NCI-H345 treated with DMSO at 0.1 percent for 48 hours (cell line): ENCODE measurements around the gene MSL2.
"Not testable (repeated sequence)": the region's sequence is repeated elsewhere in the genome, so short reads cannot be mapped to it uniquely, and the experiment has no call there.

Experiments used
- DNase-seq: peaks from one replicate; lab custom pipeline; 2025; ENCODE audit not compliant: unreplicated experiment; lab: John Stamatoyannopoulos, UW

The MSL2 gene

DNA sequence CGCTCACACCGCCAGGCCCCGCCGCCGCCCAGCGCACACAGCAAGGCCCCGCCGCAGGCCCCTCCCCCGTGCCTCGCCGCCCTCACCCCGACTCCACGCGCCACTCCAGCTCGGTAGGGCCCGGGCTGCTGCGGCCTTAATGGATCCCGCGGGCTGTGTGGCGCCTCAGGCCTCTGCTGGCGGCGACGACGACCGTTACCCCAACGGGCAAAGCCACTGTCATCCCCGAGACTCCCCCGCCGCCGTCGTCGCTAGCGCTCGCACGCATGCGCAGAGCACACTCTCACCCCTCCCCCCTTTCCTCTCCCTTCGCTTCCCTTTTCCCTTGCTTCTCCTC, at the start of gene MSL2:
Gene MSL2 (minus strand): TSS at position 272 of the 337 bp plus-strand sequence. CDS start 1,222 bp downstream, outside the sequence.
- no peak for DNase-seq

- DNase-seq = no peak
These were observed 49.6 kb upstream of the MSL2 start for GRCh38 chr3:136245691-136246090.

- DNase-seq = no peak
These were observed 43.0 kb upstream of the MSL2 start for GRCh38 chr3:136239094-136239493.

GRCh38 chr3:136237961-136238649, 42.0 kb upstream of the MSL2 start:
- DNase-seq = no peak

DNA sequence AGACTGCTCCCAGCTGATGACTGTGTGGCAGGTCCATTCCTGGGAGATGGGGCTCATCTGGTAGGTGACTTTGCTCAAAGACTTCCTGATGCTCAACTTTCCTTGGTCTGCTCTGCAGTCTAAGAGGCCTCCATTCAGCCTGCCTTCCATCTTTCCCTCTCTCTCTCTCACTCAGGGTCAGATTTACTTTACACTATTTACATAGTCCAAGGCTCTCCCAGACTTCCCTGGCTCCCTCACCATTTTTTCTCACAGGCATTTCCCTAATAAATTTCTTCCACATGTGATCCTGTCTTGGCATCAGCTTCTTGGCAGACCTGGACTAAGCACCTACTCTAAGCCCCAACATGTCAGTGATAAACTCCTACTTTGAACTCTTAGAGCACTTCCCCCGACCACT, 41.0 kb upstream of the MSL2 start:
- DNase-seq = no peak

GRCh38 chr3:136236109-136236508, 40.0 kb upstream of the MSL2 start:
- DNase-seq = no peak

GRCh38 chr3:136235545-136235944, 39.4 kb upstream of the MSL2 start:
- no peak for DNase-seq

DNA sequence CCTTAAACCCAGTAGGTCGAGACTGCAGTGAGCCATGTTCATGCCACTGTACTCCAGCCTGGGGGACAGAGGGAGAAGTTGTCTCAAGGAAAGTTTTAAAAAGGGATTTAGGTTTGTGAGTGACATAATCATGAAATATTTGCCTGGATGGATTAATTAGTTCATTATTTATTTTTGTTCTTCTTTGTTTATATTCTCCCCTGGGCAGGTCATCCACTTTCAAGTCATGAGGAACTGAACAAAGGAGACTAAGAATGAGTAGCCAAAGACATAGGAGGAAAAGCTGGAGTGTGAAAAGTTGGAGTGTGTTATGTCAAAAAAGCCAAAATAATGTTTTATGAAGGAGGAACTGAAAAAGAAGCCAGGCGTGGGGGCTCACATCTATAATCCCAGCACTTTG, 36.3 kb upstream of the MSL2 start:
- DNase-seq = no peak

- not testable (repeated sequence) for DNase-seq
These were observed 26.6 kb upstream of the MSL2 start for GRCh38 chr3:136222746-136223145.

DNA sequence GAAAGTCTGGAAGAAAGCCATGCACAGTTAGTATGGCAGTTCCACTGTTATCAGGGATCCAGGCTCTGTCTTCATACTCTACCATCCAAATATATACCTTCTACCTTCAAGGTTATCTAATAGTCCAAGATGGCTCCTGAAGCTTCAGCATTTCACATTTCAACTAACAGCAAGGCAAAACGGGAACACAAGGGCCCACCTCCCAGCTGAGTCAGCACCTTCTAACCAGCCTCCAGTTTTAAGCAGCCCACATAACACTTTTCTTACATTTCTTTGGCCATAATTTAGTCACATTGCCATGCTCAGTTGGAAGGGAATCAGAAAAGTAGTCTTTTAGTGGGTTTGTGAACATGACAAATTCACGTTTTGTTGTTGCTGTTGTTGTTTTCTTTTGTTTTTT, 15.4 kb upstream of the MSL2 start:
- DNase-seq = no peak

GRCh38 chr3:136209921-136210320, 13.8 kb upstream of the MSL2 start:
- no peak for DNase-seq

- no peak for DNase-seq
These were observed 11.5 kb upstream of the MSL2 start for GRCh38 chr3:136207489-136208115.

DNA sequence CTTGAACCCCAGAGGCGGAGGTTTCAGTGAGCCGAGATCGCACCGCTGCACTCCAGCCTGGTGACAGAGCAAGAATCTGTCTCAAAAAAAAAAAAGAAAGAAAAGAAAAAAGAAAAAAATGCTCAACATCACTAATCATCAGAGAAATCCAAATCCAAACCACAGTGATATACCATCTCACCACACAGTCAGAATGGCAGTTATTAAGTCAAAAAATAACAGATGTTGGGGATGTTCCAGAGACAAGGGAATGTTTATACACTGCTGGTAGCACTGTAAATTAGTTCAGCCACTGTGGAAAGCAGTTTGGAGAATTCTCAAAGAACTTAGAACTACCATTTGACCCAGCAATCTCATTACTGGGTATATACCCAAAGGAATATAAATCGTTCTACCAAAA, 3.1 kb upstream of the MSL2 start:
- not testable (repeated sequence) for DNase-seq

- not testable (repeated sequence) for DNase-seq
These were observed 2.4 kb upstream of the MSL2 start for GRCh38 chr3:136198462-136199078.

- DNase-seq = no peak
These were observed 1.1 kb upstream of the MSL2 start for GRCh38 chr3:136197159-136197793.

- peak; percentile 90 for DNase-seq
These were observed 445 bp upstream of the MSL2 start for GRCh38 chr3:136196401-136197158.

GRCh38 chr3:136195258-136196063, 674 bp downstream of the MSL2 start:
- DNase-seq = no peak

GRCh38 chr3:136194409-136195257, 1.5 kb downstream of the MSL2 start:
- DNase-seq = no peak

GRCh38 chr3:136193278-136194054, 2.7 kb downstream of the MSL2 start:
- no peak for DNase-seq
